ENCODE data around the gene PPP6R3.
"Not testable (repeated sequence)": the region's sequence is repeated elsewhere in the genome, so short reads cannot be mapped to it uniquely, and the experiment has no call there.

The PPP6R3 gene

DNA sequence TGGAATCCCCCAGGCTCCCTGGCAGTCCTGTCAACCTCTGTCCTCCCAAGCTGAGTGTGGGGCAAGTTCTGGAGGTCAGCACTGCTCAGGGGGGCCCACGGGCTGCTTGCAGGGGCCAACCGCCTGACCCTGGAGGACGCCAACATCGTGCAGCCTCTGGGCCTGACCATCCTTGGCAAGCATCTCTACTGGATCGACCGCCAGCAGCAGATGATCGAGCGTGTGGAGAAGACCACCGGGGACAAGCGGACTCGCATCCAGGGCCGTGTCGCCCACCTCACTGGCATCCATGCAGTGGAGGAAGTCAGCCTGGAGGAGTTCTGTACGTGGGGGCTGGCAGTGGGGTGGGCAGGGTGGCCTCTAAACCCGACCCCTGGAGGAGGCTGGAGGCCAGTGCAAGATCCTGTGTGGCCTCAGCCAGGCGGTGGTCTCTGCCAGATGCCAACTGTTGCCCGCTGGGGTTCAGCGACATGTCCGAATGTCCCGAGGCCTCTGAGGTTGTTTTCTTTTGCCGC is 34.6 kb upstream of the PPP6R3 start:
- H3K4me3 ChIP-seq, result no peak overlapping the region
- peaks cover 9% of the 10 kb centered on the region for H3K9me3 ChIP-seq
- H3K27me3 ChIP-seq (ENCODE audit: low read depth), result no peaks in the 10 kb centered on the region
- no peaks in the 10 kb centered on the region for H3K4me1 ChIP-seq
- in situ Hi-C loops (cut with MboI; ENCODE audit: low sequenced_read_pairs), result no loop called here
- H3K36me3 ChIP-seq (replicated peaks), result peaks cover 48% of the 10 kb centered on the region
- no peak for DNase-seq (ENCODE audit: low spot score in 2 of 2)

DNA sequence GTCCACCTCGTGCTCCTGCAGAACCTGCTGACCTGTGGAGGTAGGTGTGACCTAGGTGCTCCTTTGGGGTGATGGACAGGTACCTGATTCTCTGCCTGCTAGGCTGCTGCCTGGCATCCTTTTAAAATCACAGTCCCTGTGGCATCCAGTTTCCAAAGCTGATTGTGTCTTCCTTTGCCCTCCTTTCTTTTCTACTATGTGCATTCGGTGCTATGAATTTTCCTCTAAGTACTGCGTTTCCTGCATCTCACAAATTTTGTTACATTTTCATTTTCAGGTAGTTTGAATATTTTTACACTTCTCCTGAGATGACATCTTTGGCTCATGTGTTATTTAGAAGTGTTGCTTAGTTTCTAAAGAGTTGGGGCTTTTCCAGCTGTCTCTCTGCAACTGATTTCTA is 30.9 kb upstream of the PPP6R3 start:
- DNase-seq (ENCODE audit: low spot score in 2 of 2), result no peak
- H3K4me3 ChIP-seq, result no peak overlapping the region
- H3K9me3 ChIP-seq, result peaks cover 9% of the 10 kb centered on the region
- no peaks in the 10 kb centered on the region for H3K4me1 ChIP-seq
- no peaks in the 10 kb centered on the region for H3K27me3 ChIP-seq (ENCODE audit: low read depth)
- peaks cover 53% of the 10 kb centered on the region for H3K36me3 ChIP-seq (replicated peaks)
- in situ Hi-C loops (cut with MboI; ENCODE audit: low sequenced_read_pairs), result no loop called here

DNA sequence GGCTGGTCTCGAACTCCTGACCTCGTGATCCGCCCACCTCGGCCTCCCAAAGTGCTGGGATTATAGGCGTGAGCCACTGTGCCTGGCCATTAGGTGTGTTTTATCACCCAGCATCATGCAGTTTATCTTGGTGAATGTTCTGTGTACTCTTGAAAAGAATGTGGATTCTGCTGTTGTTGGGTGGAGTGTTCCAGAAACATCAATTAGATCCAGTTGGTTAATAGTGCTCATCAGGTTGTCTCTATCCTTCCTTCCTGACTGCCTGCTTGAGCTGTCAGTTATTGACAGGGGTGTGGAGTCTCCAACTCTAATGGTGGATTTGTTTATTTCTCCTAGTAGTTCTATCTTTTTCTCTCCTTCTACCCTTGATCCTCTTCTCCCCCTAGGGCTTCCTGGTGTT is 30.2 kb upstream of the PPP6R3 start:
- Histone ChIP-seq H3K4me3 (no peak overlapping the region), H3K36me3 (replicated peaks) (peaks cover 49% of the 10 kb centered on the region), H3K27me3 (ENCODE audit: low read depth) (no peaks in the 10 kb centered on the region), H3K9me3 (peaks cover 9% of the 10 kb centered on the region), H3K4me1 (no peaks in the 10 kb centered on the region)
- no peak for DNase-seq (ENCODE audit: low spot score in 2 of 2)
- in situ Hi-C loops (cut with MboI; ENCODE audit: low sequenced_read_pairs), result no loop called here

DNA sequence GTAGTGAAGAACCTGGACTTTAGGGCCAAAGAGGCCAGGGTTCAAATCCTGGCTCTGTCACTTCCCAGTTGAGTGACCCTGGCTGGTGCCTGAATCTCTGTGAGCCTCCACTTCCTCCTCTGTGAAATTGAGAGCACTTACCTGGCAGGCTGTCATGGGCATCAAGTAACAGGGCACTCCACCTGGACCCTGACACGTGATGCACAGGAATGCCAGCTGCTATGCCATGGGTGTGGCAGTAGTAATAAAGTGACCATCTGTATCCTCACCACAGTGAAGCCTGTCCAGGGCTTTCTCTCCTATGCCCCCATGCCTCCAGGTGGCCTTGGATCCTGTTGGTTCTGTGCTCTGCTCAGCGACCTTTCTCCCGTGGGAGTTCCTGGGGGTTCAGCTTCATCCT is 29.8 kb upstream of the PPP6R3 start:
- peaks cover 9% of the 10 kb centered on the region for H3K9me3 ChIP-seq
- peaks cover 46% of the 10 kb centered on the region for H3K36me3 ChIP-seq (replicated peaks)
- DNase-seq (ENCODE audit: low spot score in 2 of 2), result no peak
- in situ Hi-C loops (cut with MboI; ENCODE audit: low sequenced_read_pairs), result no loop called here
- no peak overlapping the region for H3K4me3 ChIP-seq
- no peaks in the 10 kb centered on the region for H3K27me3 ChIP-seq (ENCODE audit: low read depth)
- H3K4me1 ChIP-seq, result no peaks in the 10 kb centered on the region

DNA sequence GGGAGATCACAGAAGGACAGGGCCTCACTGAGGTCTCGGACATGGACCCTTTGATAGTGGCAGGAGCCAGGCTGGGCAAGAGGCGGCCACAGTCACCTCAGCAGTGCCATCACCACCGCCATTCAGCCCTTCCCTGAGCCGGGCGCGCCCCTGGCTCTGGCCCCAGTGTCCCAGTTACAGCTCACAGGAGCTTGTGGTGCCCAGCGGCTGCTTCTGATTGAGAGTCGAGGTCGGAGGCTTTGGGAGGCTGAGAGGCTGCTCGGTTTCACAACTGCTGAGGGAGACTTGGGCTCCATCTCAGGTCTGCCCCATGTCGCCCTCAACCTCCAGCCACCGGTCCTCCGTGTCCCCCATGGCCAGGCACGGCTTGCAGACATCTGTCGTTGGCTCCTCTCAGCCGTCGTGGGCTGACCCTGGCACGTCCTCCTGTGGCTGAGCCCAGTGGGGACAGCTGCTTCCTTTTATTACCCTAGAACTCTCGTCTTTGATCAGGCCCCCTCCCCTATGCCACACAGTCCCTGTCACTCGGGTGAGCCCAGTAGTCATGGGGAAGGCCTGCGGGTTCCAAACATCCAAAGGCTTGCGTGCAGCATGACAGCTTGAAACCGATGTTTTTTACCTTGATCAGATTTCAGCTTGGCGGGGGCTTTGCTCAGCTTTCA is 28.4 kb upstream of the PPP6R3 start:
- in situ Hi-C loops (cut with MboI; ENCODE audit: low sequenced_read_pairs), result no loop called here

DNA sequence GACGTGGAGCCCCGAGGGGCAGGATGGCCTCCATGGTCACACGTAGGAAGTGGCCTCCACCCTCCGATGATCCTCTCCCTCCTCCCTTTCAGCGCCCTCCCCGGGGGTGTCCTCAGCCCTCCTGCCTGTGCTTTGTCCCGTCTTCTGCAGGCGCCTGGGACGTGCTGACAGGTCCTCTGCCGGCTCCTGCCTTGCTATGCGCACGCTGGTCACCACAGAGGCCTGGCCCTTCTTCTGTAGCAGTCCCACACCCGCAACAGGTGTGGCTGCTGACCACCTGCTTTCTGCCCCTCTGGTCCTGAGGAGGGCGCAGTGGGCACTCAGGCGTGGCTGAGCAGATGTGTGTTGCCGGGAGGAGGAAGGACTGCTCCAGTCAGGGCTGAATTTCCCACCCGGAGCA is 27.7 kb upstream of the PPP6R3 start:
- Histone ChIP-seq H3K9me3 (peaks cover 9% of the 10 kb centered on the region), H3K4me3 (no peak overlapping the region), H3K36me3 (replicated peaks) (peaks cover 41% of the 10 kb centered on the region), H3K4me1 (no peaks in the 10 kb centered on the region), H3K27me3 (ENCODE audit: low read depth) (no peaks in the 10 kb centered on the region)
- in situ Hi-C loops (cut with MboI; ENCODE audit: low sequenced_read_pairs), result no loop called here
- no peak for DNase-seq (ENCODE audit: low spot score in 2 of 2)

More for the DNA sequence above, 28.4 kb upstream of the PPP6R3 start:
- no peaks in the 10 kb centered on the region for H3K27me3 ChIP-seq (ENCODE audit: low read depth)
- H3K4me1 ChIP-seq, result no peaks in the 10 kb centered on the region
- H3K9me3 ChIP-seq, result peaks cover 9% of the 10 kb centered on the region
- DNase-seq (ENCODE audit: low spot score in 2 of 2), result no peak
- H3K4me3 ChIP-seq, result no peak overlapping the region
- H3K36me3 ChIP-seq (replicated peaks), result peaks cover 41% of the 10 kb centered on the region

DNA sequence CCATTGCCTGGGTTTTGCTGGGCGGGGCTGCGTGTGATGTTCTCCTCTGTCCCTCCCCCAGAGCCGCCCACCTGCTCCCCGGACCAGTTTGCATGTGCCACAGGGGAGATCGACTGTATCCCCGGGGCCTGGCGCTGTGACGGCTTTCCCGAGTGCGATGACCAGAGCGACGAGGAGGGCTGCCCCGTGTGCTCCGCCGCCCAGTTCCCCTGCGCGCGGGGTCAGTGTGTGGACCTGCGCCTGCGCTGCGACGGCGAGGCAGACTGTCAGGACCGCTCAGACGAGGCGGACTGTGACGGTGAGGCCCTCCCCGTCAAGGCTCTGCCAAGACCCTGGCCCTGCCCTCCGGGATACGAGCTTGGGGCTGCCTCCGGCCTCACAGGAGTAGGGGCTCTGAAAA is 27.0 kb upstream of the PPP6R3 start:
- Histone ChIP-seq H3K4me1 (no peaks in the 10 kb centered on the region), H3K4me3 (no peak overlapping the region), H3K9me3 (peaks cover 9% of the 10 kb centered on the region), H3K27me3 (ENCODE audit: low read depth) (no peaks in the 10 kb centered on the region), H3K36me3 (replicated peaks) (peaks cover 39% of the 10 kb centered on the region)
- in situ Hi-C loops (cut with MboI; ENCODE audit: low sequenced_read_pairs), result no loop called here
- no peak for DNase-seq (ENCODE audit: low spot score in 2 of 2)

DNA sequence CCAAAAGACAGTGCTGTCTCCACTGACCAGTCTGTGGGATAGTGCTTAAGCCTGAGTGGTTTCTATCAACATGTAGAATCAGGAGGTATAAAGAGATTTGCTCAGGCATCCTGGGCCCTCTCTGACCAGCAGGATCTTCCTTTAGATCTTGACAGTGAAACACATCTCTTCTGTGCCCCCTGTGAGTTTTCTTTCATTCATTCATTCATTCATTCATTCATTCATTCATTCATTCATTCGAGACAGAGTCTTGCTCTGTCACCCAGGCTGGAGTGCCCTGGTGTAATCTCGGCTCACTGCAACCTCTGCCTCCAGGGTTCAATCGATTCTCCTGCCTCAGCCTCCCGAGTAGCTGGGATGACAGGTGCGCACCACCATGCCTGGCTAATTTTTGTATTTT is 26.4 kb upstream of the PPP6R3 start:
- H3K4me3 ChIP-seq; H3K9me3 ChIP-seq; H3K4me1 ChIP-seq; in situ Hi-C loops (cut with MboI; ENCODE audit: low sequenced_read_pairs); H3K27me3 ChIP-seq (ENCODE audit: low read depth); DNase-seq (ENCODE audit: low spot score in 2 of 2): not testable (repeated sequence)
- H3K36me3 ChIP-seq (replicated peaks), result peaks cover 42% of the 10 kb centered on the region

DNA sequence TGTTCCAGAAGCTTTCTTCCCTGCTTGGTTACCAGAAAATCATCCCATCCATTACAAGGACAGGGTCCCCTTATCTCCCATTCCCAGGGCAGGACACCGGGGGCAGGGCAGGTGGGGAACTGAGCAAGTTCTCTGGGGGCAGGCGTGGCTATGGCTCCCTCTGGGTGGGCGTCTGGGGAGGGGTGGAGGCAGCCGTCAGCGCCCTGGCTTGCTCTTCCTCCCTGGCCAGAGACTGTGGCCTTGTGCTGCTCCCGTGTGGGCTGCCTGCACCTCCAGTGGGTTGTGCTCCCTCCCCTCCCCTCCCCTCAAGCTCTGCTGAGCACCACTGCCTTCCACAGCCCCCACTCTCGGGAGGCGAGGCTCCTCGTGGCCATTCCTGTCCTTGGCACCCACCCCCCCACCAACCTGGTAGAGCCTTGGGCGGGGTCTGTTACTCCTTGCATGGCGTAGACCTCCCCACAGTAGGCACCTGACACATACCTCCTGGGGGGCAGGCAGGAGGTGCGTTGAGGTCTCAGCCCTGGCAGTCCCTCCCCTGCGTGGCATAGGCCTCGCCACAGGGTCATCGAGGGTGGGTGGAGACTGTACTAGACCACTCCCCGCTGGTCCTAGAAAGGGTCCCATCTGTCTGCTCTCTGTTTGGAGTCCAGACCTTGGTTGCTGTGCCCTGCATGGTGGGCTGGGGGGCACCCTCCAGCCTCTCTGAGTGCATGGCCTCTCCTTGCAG is 24.2 kb upstream of the PPP6R3 start:
- Histone ChIP-seq H3K27me3 (ENCODE audit: low read depth) (no peaks in the 10 kb centered on the region), H3K4me1 (0 out of 2 replicates have a peak, but pooled peaks cover 2% of the 10 kb centered on the region), H3K36me3 (replicated peaks) (peaks cover 29% of the 10 kb centered on the region), H3K4me3 (no peak overlapping the region), H3K9me3 (no peaks in the 10 kb centered on the region)
- in situ Hi-C loops (cut with MboI; ENCODE audit: low sequenced_read_pairs), result no loop called here
- no peak for DNase-seq (ENCODE audit: low spot score in 2 of 2)

DNA sequence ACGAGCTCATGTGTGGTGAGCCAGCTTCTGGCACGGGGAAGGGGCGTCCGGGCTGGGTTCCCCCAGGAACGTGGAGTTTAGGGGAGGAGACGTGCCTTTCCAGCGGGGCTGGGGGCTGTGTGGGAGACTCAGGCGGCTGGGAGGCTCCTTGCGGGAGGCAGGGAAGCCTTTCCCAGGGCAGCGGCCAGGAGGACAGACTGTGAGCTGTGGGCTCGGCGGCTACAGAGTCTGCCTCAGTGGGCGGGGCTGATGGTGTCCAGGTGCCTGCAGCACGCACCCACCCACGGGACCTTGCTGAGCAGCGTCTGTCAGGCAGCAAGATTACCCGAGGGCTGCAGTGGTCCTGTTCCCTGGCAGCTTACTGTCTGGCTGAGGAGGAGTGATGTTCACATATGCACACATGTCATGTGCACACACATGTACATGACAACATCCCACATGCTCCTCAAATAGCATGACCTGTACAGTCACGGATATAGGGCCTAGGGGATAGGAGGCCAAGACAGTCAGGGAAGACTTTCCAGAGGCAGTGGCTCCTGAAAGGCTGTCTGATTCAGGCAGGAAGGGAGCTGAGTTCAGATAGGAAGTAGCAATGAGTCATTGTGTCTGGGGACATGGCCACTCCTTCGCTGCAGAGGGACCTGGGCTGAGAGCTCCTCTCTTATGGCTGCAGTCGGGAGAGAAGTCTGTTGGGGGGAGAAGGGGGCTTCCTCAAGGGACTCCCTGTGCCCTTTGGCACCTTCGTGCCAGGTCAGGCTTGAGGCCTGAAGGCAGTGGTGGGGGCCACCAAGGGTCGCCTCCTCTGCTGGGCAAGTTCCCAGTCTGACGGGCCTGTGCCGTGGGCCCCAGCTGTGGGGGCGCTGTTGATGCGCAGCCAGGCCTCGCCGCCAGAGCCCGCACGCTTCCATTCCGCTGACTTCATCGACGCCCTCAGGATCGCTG is 23.3 kb upstream of the PPP6R3 start:
- H3K4me3 ChIP-seq, result no peak overlapping the region
- H3K36me3 ChIP-seq (replicated peaks), result peaks cover 29% of the 10 kb centered on the region
- no peaks in the 10 kb centered on the region for H3K27me3 ChIP-seq (ENCODE audit: low read depth)
- DNase-seq (ENCODE audit: low spot score in 2 of 2), result no peak
- H3K9me3 ChIP-seq, result no peaks in the 10 kb centered on the region
- in situ Hi-C loops (cut with MboI; ENCODE audit: low sequenced_read_pairs), result no loop called here
- H3K4me1 ChIP-seq, result 0 out of 2 replicates have a peak, but pooled peaks cover 2% of the 10 kb centered on the region

DNA sequence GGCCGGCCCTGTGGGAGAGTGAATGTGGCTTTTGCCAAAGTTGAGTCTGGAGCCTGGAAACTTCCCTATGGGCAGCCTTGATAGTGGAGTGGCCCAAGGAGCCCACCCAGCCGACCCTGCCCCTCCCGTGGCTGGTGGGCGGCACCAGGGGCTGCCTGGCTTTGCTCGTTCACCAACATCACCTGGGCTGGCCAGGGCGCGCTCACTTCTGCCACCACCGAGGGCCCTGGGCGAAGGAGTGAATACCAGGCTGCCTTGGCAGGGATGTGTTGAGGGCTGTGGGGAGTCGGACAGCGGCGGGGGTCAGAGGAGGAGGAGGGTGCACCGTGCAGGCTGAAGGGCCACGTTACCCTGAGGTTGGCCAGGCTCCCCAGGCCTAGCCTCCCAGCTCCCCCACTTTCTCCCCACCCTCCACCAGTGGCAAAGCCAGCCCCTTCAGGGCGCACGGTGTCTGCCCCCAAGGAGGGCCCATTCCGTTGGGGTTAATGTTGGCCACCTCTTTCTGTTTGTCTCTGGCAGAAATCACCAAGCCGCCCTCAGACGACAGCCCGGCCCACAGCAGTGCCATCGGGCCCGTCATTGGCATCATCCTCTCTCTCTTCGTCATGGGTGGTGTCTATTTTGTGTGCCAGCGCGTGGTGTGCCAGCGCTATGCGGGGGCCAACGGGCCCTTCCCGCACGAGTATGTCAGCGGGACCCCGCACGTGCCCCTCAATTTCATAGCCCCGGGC is 22.5 kb upstream of the PPP6R3 start:
- Histone ChIP-seq H3K9me3 (no peaks in the 10 kb centered on the region), H3K36me3 (replicated peaks) (peaks cover 29% of the 10 kb centered on the region), H3K4me3 (no peak overlapping the region), H3K27me3 (ENCODE audit: low read depth) (no peaks in the 10 kb centered on the region), H3K4me1 (0 out of 2 replicates have a peak, but pooled peaks cover 2% of the 10 kb centered on the region)
- no peak for DNase-seq (ENCODE audit: low spot score in 2 of 2)
- in situ Hi-C loops (cut with MboI; ENCODE audit: low sequenced_read_pairs), result no loop called here

DNA sequence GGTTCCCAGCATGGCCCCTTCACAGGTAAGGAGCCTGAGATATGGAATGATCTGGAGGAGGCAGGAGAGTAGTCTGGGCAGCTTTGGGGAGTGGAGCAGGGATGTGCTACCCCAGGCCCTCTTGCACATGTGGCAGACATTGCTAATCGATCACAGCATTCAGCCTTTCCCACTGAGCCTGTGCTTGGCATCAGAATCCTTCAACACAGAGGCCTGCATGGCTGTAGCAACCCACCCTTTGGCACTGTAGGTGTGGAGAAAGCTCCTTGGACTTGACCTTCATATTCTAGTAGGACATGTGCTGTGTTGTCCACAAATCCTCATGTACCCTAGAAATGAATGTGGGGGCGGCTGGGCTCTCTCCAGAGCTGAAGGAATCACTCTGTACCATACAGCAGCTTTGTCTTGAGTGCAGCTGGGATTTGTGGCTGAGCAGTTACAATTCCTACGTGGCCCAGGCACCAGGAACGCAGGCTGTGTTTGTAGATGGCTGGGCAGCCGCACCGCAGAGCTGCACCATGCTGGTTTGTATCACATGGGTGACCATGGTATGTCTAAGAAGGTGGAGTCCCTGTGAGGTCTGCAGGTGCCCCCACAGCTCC is 21.8 kb upstream of the PPP6R3 start:
- no peak overlapping the region for H3K4me3 ChIP-seq
- 0 out of 2 replicates have a peak, but pooled peaks cover 2% of the 10 kb centered on the region for H3K4me1 ChIP-seq
- H3K9me3 ChIP-seq, result no peaks in the 10 kb centered on the region
- H3K36me3 ChIP-seq (replicated peaks), result peaks cover 28% of the 10 kb centered on the region
- in situ Hi-C loops (cut with MboI; ENCODE audit: low sequenced_read_pairs), result no loop called here
- no peak for DNase-seq (ENCODE audit: low spot score in 2 of 2)
- no peaks in the 10 kb centered on the region for H3K27me3 ChIP-seq (ENCODE audit: low read depth)
